HepG2 (cell line): ENCODE measurements around the gene ESYT3. TPM values are rescaled to one million over a fixed set of nuclear protein-coding genes. Genes with fewer than 3 reads are reported as not detected.

Experiments
- ATAC-seq: fragments of 200-7000 bp; cut with Tn5 transposase; 3 replicates; pipeline ENCODE4 v1.9.1; 2020; ENCODE audit warnings: mild to moderate bottlenecking, moderate library complexity
- BruUV-seq: library from RNA; stranded (reverse); fragments of 400-500 nt; replicated peaks from 2 replicates; lab custom pipeline; 2021; lab: Mats Ljungman, UMichigan
- CTCF ChIA-PET: fragments of 300-600 bp; formaldehyde crosslinking; extraction: SDS; loops from one replicate; lab custom pipeline; 2021; ENCODE audit warnings: low total read pairs, inconsistent platforms, low intra/inter-chr PET ratio; lab: Yijun Ruan, JAX
- POLR2A ChIA-PET: fragments of 350-600 bp; sonication (Branson Sonifier 250); formaldehyde crosslinking; loops from one replicate; lab custom pipeline; 2020; ENCODE audit warnings: antibody characterized with exemption, inconsistent platforms; lab: Yijun Ruan, JAX
- DNase-seq: peaks from one replicate; pipeline ENCODE4 v3.0.0-alpha.2; 2015; ENCODE audit warnings: low spot score
- FAIRE-seq: peaks from 3 replicates; lab custom pipeline; 2011; peaks lifted over from hg19 to GRCh38; lab: Jason Lieb, UNC
- H2AFZ ChIP-seq: one replicate; pipeline ENCODE4 v1.6.1; 2011; ENCODE audit warnings: low read length, inconsistent platforms
- H3K27ac ChIP-seq: fragments of 300-600 bp; 3 replicates; pipeline ENCODE4 v1.8.0; 2011; ENCODE audit warnings: mixed run types, mild to moderate bottlenecking, mixed read lengths, low read length, inconsistent platforms; ENCODE audit not compliant: insufficient read depth; ENCODE audit errors: extremely low read length
- H3K27me3 ChIP-seq, 2 experiments: fragments of 200-600 bp in 1 of 2; 2 replicates in 1 of 2; 3 replicates in 1 of 2; pipeline versions ENCODE4 v1.6.0 to v1.8.0; 2011; ENCODE audit warnings: low read length in 2 of 2, mild to moderate bottlenecking in 2 of 2, moderate library complexity in 2 of 2, inconsistent platforms in 1 of 2; ENCODE audit not compliant: insufficient read depth in 2 of 2, control insufficient read depth in 1 of 2
- H3K36me3 ChIP-seq, 2 experiments: fragments of 200-600 bp in 1 of 2; replicated peaks in 1 of 2; 2 replicates in 1 of 2; 3 replicates in 1 of 2; pipeline versions ENCODE4 v1.5.1 to v1.8.0; 2011; ENCODE audit warnings: low read length in 2 of 2, inconsistent platforms in 1 of 2; ENCODE audit not compliant: insufficient read depth in 2 of 2, control insufficient read depth in 1 of 2
- H3K4me1 ChIP-seq: 2 replicates; pipeline ENCODE4 v1.5.1; 2012; ENCODE audit warnings: low read length, inconsistent platforms; ENCODE audit not compliant: insufficient read depth
- H3K4me2 ChIP-seq: 2 replicates; pipeline ENCODE4 v1.6.0; 2011; ENCODE audit warnings: low read depth, low read length, inconsistent platforms
- H3K4me3 ChIP-seq, 3 experiments: fragments of 200-600 bp in 1 of 3; sonication (generic), shearing (Covaris generic) in 1 of 3; replicated peaks in 1 of 3; 2 replicates each; pipeline ENCODE4 v1.5.1; 2011 to 2016; ENCODE audit warnings: low read length in 3 of 3, inconsistent platforms in 2 of 3, low read depth in 2 of 3, mild to moderate bottlenecking in 2 of 3, control low read depth in 1 of 3, mixed read lengths in 1 of 3; ENCODE audit not compliant: insufficient read depth in 1 of 3
- H3K79me2 ChIP-seq: one replicate; pipeline ENCODE4 v1.6.1; 2011; ENCODE audit warnings: low read length, inconsistent platforms; ENCODE audit not compliant: insufficient read depth
- H3K9ac ChIP-seq: 2 replicates; pipeline ENCODE4 v1.6.0; 2011; ENCODE audit warnings: mild to moderate bottlenecking, low read depth, low read length, inconsistent platforms; ENCODE audit not compliant: insufficient read depth
- H3K9me3 ChIP-seq: 2 replicates; pipeline ENCODE4 v1.5.1; 2012; ENCODE audit warnings: mild to moderate bottlenecking, low read length
- H4K20me1 ChIP-seq: 2 replicates; pipeline ENCODE4 v1.6.0; 2011; ENCODE audit warnings: inconsistent platforms, mild to moderate bottlenecking, low read length, moderate library complexity; ENCODE audit not compliant: insufficient read depth
- ERF ChIP-seq: IDR thresholded peaks from 2 replicates; pipeline ENCODE4 v1.6.1; 2018; ENCODE audit warnings: missing biosample characterization, missing genetic modification reagents
- FOXK1 ChIP-seq: sonication (generic); formaldehyde crosslinking; IDR thresholded peaks from 2 replicates; pipeline ENCODE4 v1.4.0; 2020; ENCODE audit warnings: low read depth, missing genetic modification reagents, borderline replicate concordance
- GFI1 ChIP-seq: sonication (generic); formaldehyde crosslinking; IDR thresholded peaks from 2 replicates; pipeline ENCODE4 v1.5.0; 2020; ENCODE audit warnings: missing genetic modification reagents, mild to moderate bottlenecking, borderline replicate concordance
- HDAC1 ChIP-seq: sonication (generic); formaldehyde crosslinking; IDR thresholded peaks from 2 replicates; pipeline ENCODE4 v1.5.1; 2020; ENCODE audit warnings: mild to moderate bottlenecking, missing genetic modification reagents
- HOXA5 ChIP-seq: sonication (generic); formaldehyde crosslinking; IDR thresholded peaks from 2 replicates; pipeline ENCODE4 v1.4.0; 2020; ENCODE audit warnings: missing genetic modification reagents
- MYNN ChIP-seq: sonication (generic); formaldehyde crosslinking; IDR thresholded peaks from 2 replicates; pipeline ENCODE4 v1.4.0; 2020; ENCODE audit warnings: mild to moderate bottlenecking, low read depth, missing genetic modification reagents
- NFE2L1 ChIP-seq: sonication (generic); formaldehyde crosslinking; IDR thresholded peaks from 2 replicates; pipeline ENCODE4 v1.4.0; 2020; ENCODE audit warnings: missing genetic modification reagents, mild to moderate bottlenecking, borderline replicate concordance
- PAX8 ChIP-seq: sonication (generic); formaldehyde crosslinking; IDR thresholded peaks from 2 replicates; pipeline ENCODE4 v1.8.0; 2022; ENCODE audit warnings: mild to moderate bottlenecking, missing genetic modification reagents, borderline replicate concordance
- PCBP1 ChIP-seq: fragments of 200-400 bp; formaldehyde crosslinking; IDR thresholded peaks from 2 replicates; pipeline ENCODE4 v1.6.1; 2017; ENCODE audit warnings: mild to moderate bottlenecking, low read depth, low read length, borderline replicate concordance
- REXO4 ChIP-seq: sonication (generic); formaldehyde crosslinking; IDR thresholded peaks from 2 replicates; pipeline ENCODE4 v1.8.0; 2022; ENCODE audit warnings: missing genetic modification reagents, mild to moderate bottlenecking, borderline replicate concordance
- ZNF260 ChIP-seq: sonication (generic); formaldehyde crosslinking; IDR thresholded peaks from 2 replicates; pipeline ENCODE4 v1.4.0; 2020; ENCODE audit warnings: missing genetic modification reagents, low read depth, mild to moderate bottlenecking, borderline replicate concordance
- ZNF496 ChIP-seq: sonication (generic); formaldehyde crosslinking; IDR thresholded peaks from 2 replicates; pipeline ENCODE4 v1.8.1; 2023; ENCODE audit warnings: mild to moderate bottlenecking, moderate library complexity, missing genetic modification reagents; ENCODE audit not compliant: insufficient replicate concordance
- ZNF547 ChIP-seq: sonication (generic); formaldehyde crosslinking; IDR thresholded peaks from 2 replicates; pipeline ENCODE4 v1.5.1; 2020; ENCODE audit warnings: mild to moderate bottlenecking, missing genetic modification reagents
- ZNF562 ChIP-seq: sonication (generic); formaldehyde crosslinking; IDR thresholded peaks from 2 replicates; pipeline ENCODE4 v1.8.0; 2022; ENCODE audit warnings: missing genetic modification reagents, borderline replicate concordance
- ZNF569 ChIP-seq: sonication (generic); formaldehyde crosslinking; IDR thresholded peaks from 2 replicates; pipeline ENCODE4 v1.5.0; 2020; ENCODE audit warnings: mild to moderate bottlenecking, missing genetic modification reagents, moderate library complexity, borderline replicate concordance
- WGBS: methylation state at CpG from one replicate; pipeline ENCODE4 v1.1.6; 2017; ENCODE audit warnings: low lambda C conversion rate; 5-methylcytosine and 5-hydroxymethylcytosine counted together
- in situ Hi-C: cut with HindIII; loops from 2 replicates; pipeline ENCODE4 v1.10.0; 2017; ENCODE audit warnings: low pct_unique_long_range_greater_than_20kb; ENCODE audit not compliant: extremely low pct_ligation_motif_present
- intact Hi-C: fragments of 100-400 bp; cut with micrococcal nuclease; formaldehyde crosslinking; loops from one replicate; pipeline ENCODE4 v1.10.0; 2022; ENCODE audit not compliant: unreplicated experiment
- polyA plus RNA-seq, 8 experiments: library from polyadenylated mRNA; depleted of rRNA in 3 of 8; stranded (reverse) in 7 of 8; unstranded in 1 of 8; fragments of >200 nt; fragmentation: Illumina TruSeq in 4 of 8; extraction: Trizol in 4 of 8; gene quantifications; 2 replicates each; pipeline versions ENCODE4 v1.2.1 to v1.2.3, GENCODE V29; 2011 to 2016; ENCODE audit warnings: low read depth in 4 of 8, missing spikeins in 1 of 8, mixed read lengths in 1 of 8; ENCODE audit not compliant: insufficient read depth in 1 of 8
- total RNA-seq, 5 experiments: library from RNA; depleted of rRNA; stranded (reverse); fragments of >200 nt; fragmentation: Illumina TruSeq; extraction: Trizol; gene quantifications; 2 replicates each; pipeline ENCODE4 v1.2.3, GENCODE V29; 2016; ENCODE audit warnings: low read depth in 1 of 5
- TF ChIP-seq, protein P1 (sequence below): IDR thresholded peaks from 2 replicates; pipeline ENCODE4 v1.6.1; 2016; ENCODE audit warnings: missing genetic modification reagents, missing compliant biosample characterization
- TF ChIP-seq, protein P2 (sequence below): sonication (generic); formaldehyde crosslinking; IDR thresholded peaks from 2 replicates; pipeline ENCODE4 v1.4.0; 2020; ENCODE audit warnings: missing genetic modification reagents, mild to moderate bottlenecking, borderline replicate concordance
- TF ChIP-seq, protein P3 (sequence below): IDR thresholded peaks from 2 replicates; pipeline ENCODE4 v1.6.1; 2016; ENCODE audit warnings: mild to moderate bottlenecking, missing biosample characterization, missing genetic modification reagents
- TF ChIP-seq, protein P4 (sequence below): sonication (generic); formaldehyde crosslinking; IDR thresholded peaks from 2 replicates; pipeline ENCODE4 v1.8.0; 2022; ENCODE audit warnings: mild to moderate bottlenecking, missing genetic modification reagents

The ESYT3 gene
- total and polyA plus RNA-seq, 2 of the 13 experiments (the other 11 are each of a cell fraction or from before 2014, with no cell fraction given): 1.5 to 4.1 TPM

DNA sequence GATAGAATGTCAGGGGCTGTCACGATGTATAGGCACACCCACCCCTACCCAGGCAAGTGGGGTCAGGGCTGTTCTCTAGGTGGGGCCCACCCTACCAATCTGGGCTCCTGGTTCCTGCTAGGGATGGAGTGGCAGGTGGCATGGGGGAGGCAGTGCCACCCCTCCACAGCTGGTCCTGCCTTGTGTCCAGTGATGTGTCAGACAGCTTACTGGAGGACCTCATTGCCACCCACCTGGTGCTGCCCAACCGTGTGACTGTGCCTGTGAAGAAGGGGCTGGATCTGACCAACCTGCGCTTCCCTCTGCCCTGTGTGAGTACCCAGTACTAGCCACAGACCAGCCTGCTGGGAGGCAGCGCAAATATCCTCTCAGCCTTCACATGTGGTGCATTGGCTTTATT is 27.5 kb downstream of the ESYT3 start:
- Histone ChIP-seq H3K9me3 (no peaks in the 10 kb centered on the region), H2AFZ (no peak overlapping the region), H3K27me3 (no peaks in the 10 kb centered on the region), H3K36me3 (no peaks in the 10 kb centered on the region), H3K27ac (no peak overlapping the region), H3K9ac (no peak overlapping the region)
- CTCF ChIA-PET: no interaction called here
- in situ Hi-C loops: no loop called here
- no peak for TF ChIP-seq REXO4
- no peak for TF ChIP-seq HOXA5 (CRISPR knock-in tag)
- TF ChIP-seq PAX8 (CRISPR knock-in tag): no peak
- TF ChIP-seq ZNF569 (CRISPR knock-in tag): no peak
- no peak for TF ChIP-seq ZNF562 (CRISPR knock-in tag)
- TF ChIP-seq PCBP1: no peak
- no peak for TF ChIP-seq GFI1 (CRISPR knock-in tag)
- no peak for TF ChIP-seq HDAC1 (CRISPR knock-in tag)
- no peak for TF ChIP-seq ZNF260
- TF ChIP-seq, protein P1, sequence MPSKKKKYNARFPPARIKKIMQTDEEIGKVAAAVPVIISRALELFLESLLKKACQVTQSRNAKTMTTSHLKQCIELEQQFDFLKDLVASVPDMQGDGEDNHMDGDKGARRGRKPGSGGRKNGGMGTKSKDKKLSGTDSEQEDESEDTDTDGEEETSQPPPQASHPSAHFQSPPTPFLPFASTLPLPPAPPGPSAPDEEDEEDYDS (CRISPR knock-in tag): no peak
- TF ChIP-seq, protein P2, sequence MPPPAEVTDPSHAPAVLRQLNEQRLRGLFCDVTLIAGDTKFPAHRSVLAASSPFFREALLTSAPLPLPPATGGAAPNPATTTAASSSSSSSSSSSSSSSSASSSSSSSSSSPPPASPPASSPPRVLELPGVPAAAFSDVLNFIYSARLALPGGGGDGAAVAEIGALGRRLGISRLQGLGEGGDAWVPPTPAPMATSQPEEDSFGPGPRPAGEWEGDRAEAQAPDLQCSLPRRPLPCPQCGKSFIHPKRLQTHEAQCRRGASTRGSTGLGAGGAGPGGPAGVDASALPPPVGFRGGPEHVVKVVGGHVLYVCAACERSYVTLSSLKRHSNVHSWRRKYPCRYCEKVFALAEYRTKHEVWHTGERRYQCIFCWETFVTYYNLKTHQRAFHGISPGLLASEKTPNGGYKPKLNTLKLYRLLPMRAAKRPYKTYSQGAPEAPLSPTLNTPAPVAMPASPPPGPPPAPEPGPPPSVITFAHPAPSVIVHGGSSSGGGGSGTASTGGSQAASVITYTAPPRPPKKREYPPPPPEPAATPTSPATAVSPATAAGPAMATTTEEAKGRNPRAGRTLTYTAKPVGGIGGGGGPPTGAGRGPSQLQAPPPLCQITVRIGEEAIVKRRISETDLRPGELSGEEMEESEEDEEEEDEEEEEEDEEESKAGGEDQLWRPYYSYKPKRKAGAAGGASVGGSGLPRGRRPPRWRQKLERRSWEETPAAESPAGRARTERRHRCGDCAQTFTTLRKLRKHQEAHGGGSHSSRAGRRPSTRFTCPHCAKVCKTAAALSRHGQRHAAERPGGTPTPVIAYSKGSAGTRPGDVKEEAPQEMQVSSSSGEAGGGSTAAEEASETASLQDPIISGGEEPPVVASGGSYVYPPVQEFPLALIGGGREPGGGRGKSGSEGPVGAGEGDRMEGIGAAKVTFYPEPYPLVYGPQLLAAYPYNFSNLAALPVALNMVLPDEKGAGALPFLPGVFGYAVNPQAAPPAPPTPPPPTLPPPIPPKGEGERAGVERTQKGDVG (CRISPR knock-in tag): no peak
- TF ChIP-seq, protein P3, sequence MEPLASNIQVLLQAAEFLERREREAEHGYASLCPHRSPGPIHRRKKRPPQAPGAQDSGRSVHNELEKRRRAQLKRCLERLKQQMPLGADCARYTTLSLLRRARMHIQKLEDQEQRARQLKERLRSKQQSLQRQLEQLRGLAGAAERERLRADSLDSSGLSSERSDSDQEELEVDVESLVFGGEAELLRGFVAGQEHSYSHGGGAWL (CRISPR knock-in tag): no peak
- TF ChIP-seq, protein P4, sequence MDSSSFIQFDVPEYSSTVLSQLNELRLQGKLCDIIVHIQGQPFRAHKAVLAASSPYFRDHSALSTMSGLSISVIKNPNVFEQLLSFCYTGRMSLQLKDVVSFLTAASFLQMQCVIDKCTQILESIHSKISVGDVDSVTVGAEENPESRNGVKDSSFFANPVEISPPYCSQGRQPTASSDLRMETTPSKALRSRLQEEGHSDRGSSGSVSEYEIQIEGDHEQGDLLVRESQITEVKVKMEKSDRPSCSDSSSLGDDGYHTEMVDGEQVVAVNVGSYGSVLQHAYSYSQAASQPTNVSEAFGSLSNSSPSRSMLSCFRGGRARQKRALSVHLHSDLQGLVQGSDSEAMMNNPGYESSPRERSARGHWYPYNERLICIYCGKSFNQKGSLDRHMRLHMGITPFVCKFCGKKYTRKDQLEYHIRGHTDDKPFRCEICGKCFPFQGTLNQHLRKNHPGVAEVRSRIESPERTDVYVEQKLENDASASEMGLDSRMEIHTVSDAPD (CRISPR knock-in tag): no peak
- TF ChIP-seq ERF (CRISPR knock-in tag): no peak
- no peak for TF ChIP-seq ZNF547 (CRISPR knock-in tag)
- no peak for TF ChIP-seq MYNN (CRISPR knock-in tag)
- no peak for TF ChIP-seq NFE2L1
- TF ChIP-seq ZNF496 (CRISPR knock-in tag): no peak
- TF ChIP-seq FOXK1: no peak
- TF ChIP-seq, all 625 proteins: peak for 0
- Histone ChIP-seq H3K4me2 (no peak overlapping the region), H4K20me1 (no peaks in the 10 kb centered on the region), H3K4me3 (no peak overlapping the region), H3K79me2 (no peaks in the 10 kb centered on the region), H3K4me1 (no peaks in the 10 kb centered on the region)
- intact Hi-C loops: no loop called here
- 100% methylated on average over 2 of the region's 4 CpGs for WGBS
- BruUV-seq: no TSS peak
- ATAC-seq (no peak), FAIRE-seq (no peak), DNase-seq (no peak)
- POLR2A ChIA-PET: no interaction called here
